Stimulated activated CD8-positive, alpha-beta memory T cell treated with anti-CD3 and anti-CD28 coated beads, Interleukin-4, amount 100 ng/mL, for 48 hours (primary cell): Measurements from ENCODE around the gene CES2.
"Not testable (repeated sequence)": the region's sequence is repeated elsewhere in the genome, so short reads cannot be mapped to it uniquely, and the experiment has no call there.

Source experiments
- DNase-seq: peaks from one replicate; pipeline ENCODE4 v3.0.0-alpha.2; 2020

CES2 gene

GRCh38 chr16:66935314-66936011 lies at the start of gene CES2:
Gene CES2, plus strand, starts transcription at chr16:66935516. Its CDS starts 120 bp downstream, at chr16:66935636.
- DNase-seq = no peak

- DNase-seq = no peak
These were observed 49.0 kb upstream of the CES2 start for GRCh38 chr16:66886321-66886720.

- no peak for DNase-seq
These were observed 48.4 kb upstream of the CES2 start for GRCh38 chr16:66886914-66887313.

GRCh38 chr16:66888647-66889615 lies 46.4 kb upstream of the CES2 start:
- DNase-seq = no peak

- no peak for DNase-seq
These were observed 45.7 kb upstream of the CES2 start for GRCh38 chr16:66889622-66890021.

GRCh38 chr16:66890799-66891198 lies 44.5 kb upstream of the CES2 start:
- DNase-seq = no peak

- DNase-seq = no peak
These were observed 44.0 kb upstream of the CES2 start for GRCh38 chr16:66891360-66891759.

- DNase-seq = no peak
These were observed 43.5 kb upstream of the CES2 start for GRCh38 chr16:66891797-66892196.

- no peak for DNase-seq
These were observed 41.3 kb upstream of the CES2 start for GRCh38 chr16:66894055-66894454.

GRCh38 chr16:66894948-66895688 lies 40.2 kb upstream of the CES2 start:
- DNase-seq = peak; percentile 70

GRCh38 chr16:66895689-66895979 lies 39.7 kb upstream of the CES2 start:
- no peak for DNase-seq

- DNase-seq = no peak
These were observed 39.3 kb upstream of the CES2 start for GRCh38 chr16:66895999-66896398.

- DNase-seq = not testable (repeated sequence)
These were observed 38.6 kb upstream of the CES2 start for GRCh38 chr16:66896682-66897081.

GRCh38 chr16:66898207-66898606 lies 37.1 kb upstream of the CES2 start:
- no peak for DNase-seq

- no peak for DNase-seq
These were observed 36.4 kb upstream of the CES2 start for GRCh38 chr16:66898933-66899309.

- DNase-seq = no peak
These were observed 35.9 kb upstream of the CES2 start for GRCh38 chr16:66899310-66899944.

- DNase-seq = no peak
These were observed 35.2 kb upstream of the CES2 start for GRCh38 chr16:66899945-66900710.

GRCh38 chr16:66900721-66901441 lies 34.4 kb upstream of the CES2 start:
- DNase-seq = no peak

GRCh38 chr16:66901626-66902025 lies 33.7 kb upstream of the CES2 start:
- DNase-seq = no peak

GRCh38 chr16:66902648-66903543 lies 32.4 kb upstream of the CES2 start:
- no peak for DNase-seq
